Measurements from ENCODE around the gene EMID1. TPM values are rescaled to one million over a fixed set of nuclear protein-coding genes. Genes with fewer than 3 reads are reported as not detected.

Gene EMID1
- under 0.01 TPM in 1 of 2 replicates, not detected in the other for total RNA-seq

DNA sequence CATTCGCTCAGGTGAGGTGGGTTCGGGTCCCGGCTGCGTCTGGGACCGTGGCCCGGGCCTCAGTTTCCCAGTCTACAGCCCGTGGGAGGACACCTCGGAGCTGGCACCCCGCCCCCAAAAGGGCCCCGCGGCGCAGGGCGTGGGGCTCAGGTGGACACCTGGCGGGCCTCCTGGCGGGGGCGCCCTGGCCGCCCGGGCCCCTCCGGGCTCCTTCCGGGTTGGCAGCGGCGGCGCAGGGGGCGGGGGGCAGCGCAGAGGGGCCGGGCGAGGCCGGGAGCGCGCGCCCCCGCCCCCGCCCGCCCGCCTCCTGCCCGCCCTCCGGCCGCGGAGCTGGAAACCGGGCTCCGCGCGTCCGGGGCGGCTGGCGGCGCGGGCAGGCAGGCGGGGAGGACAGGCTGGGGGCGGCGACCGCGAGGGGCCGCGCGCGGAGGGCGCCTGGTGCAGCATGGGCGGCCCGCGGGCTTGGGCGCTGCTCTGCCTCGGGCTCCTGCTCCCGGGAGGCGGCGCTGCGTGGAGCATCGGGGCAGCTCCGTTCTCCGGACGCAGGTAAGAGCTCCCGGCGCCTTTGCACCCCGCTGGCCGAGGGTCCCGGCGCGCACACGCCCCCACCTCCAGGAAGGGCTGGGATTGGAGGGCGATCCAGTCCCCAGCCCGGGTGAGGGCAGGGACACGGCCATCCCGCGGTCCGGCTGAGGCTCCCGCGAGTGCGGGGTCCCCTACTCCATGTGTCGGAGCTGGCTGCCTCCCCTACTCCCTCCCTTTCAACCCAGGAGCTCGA lies at the start of gene EMID1:
EMID1 (plus strand) TSS at position 303 of the 778 bp plus-strand sequence; CDS start at position 446, 143 bp downstream.

DNA sequence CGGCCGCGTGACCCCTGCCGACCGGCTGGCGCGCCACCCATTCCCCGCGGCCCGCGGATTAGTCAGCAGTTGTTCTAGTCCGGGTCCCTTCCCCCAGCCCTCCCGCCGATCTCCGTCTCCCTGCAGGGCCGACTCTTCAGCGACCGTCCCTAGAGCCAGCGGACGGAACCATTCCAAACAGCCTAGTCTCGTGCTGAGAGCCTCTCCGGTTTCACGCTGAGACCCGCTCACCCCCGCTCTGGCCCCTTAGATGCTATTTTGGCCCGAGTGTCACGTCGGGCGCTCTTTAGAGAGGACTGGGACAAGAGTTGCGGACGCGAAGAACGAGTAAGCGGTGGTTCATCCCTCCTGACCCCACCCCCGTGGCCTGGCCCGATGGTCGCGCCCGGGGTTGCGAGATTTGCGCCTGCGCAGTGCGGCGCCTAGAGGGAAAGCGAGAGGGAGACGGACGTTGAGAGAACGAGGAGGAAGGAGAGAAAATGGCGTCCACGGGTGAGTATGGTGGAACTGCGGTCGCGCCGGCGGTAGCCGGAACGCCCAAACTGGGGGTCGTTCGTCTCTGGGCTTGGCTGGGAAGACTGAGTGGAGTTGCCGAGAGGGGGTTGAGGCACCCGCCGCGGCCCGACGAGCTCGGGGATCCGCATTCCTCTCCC lies 62.3 kb downstream of the EMID1 start, which contains the start of the genes EWSR1 and RHBDD3:
EWSR1 (plus strand) TSS at position 411 of the 653 bp plus-strand sequence; CDS start at position 480, 69 bp downstream.
RHBDD3 (minus strand) TSS at position 124 of the 653 bp plus-strand sequence. CDS start 2,355 bp downstream, outside the sequence.

DNA sequence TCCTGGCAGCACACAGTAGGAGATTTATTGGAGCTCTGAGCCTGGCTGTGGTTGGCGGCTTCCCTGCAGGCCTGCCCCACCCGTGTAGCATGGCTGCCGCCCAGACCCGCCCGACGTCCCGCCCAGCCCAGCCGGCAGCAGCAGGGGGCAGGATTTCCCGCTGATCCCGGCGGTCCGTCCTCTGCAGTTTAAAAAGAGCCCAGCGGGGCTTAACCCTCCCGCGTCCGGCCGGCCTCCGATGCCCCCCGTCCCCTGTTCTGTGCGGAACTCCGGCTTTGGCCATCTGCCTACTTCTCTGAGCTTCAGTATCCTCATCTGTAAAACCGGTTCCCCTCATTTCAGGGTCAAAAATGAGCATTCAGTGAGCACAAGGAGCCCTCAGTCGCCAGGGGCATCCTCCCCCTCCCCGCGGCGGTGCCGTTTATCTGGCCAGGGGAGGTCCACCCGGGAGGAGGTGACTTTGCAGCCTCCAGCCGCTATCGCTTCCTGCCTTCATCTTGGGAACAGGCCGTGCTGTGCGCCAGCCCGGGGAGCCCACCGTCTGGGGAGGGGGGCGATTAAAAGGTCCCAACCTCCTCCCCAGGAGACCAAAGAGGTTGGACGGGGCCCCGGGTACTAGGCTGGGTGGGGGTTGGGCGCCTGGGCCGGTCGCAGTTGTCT lies 100.6 kb downstream of the EMID1 start, which contains the start of gene GAS2L1:
GAS2L1 (plus strand) TSS at position 476 of the 660 bp plus-strand sequence. CDS start 1,456 bp downstream, outside the sequence.

Small RNA genes lying within 50 kb of the gene (small RNA-seq; reads per million reads assigned to genes)
- gene RNU6-1219P: not detected

Other genes with a start within 250 kb of the EMID1 start
- not detected in 2 replicates for gene C22orf31, start 144.1 kb upstream of the EMID1 start, total RNA-seq
- gene KREMEN1, start 132.9 kb upstream of the EMID1 start, total RNA-seq: 4.7 and 5.9 TPM in 2 replicates
- gene RHBDD3, start 62.1 kb downstream of the EMID1 start, total RNA-seq: 17.3 and 19.4 TPM in 2 replicates
- 168 and 217 TPM in 2 replicates for gene EWSR1, start 62.4 kb downstream of the EMID1 start, total RNA-seq
- gene GAS2L1, start 100.8 kb downstream of the EMID1 start, total RNA-seq: 11.0 and 12.3 TPM in 2 replicates
- gene RASL10A, start 109.8 kb downstream of the EMID1 start, total RNA-seq: not detected in 2 replicates
- gene AP1B1, start 182.7 kb downstream of the EMID1 start, total RNA-seq: 48.5 and 68.8 TPM in 2 replicates
- gene RFPL1, start 232.7 kb downstream of the EMID1 start, total RNA-seq: not detected in 2 replicates

All from subcutaneous preadipocyte (primary cell).